ENCODE results near the gene ULBP2.
"Not testable (repeated sequence)": the region's sequence is repeated elsewhere in the genome, so short reads cannot be mapped to it uniquely, and the experiment has no call there.

The ULBP2 gene

GRCh38 chr6:149974825-149975224 lies 33.0 kb downstream of the ULBP2 start:
- DNase-seq, result no peak

GRCh38 chr6:149975400-149975799 lies 33.6 kb downstream of the ULBP2 start:
- DNase-seq, result no peak

GRCh38 chr6:149977221-149977620 lies 35.4 kb downstream of the ULBP2 start:
- no peak for DNase-seq

GRCh38 chr6:149978610-149979009 lies 36.8 kb downstream of the ULBP2 start:
- no peak for DNase-seq

GRCh38 chr6:149979293-149979692 lies 37.5 kb downstream of the ULBP2 start:
- no peak for DNase-seq

- DNase-seq, result no peak
Observed at GRCh38 chr6:149983145-149983544, 41.3 kb downstream of the ULBP2 start.

- DNase-seq, result no peak
Observed at GRCh38 chr6:149984773-149985172, 43.0 kb downstream of the ULBP2 start.

- DNase-seq, result no peak
Observed at GRCh38 chr6:149985481-149985937, 43.7 kb downstream of the ULBP2 start.

- no peak for DNase-seq
Observed at GRCh38 chr6:149987602-149988107, 45.8 kb downstream of the ULBP2 start.

GRCh38 chr6:149988550-149989346 lies 46.9 kb downstream of the ULBP2 start:
- DNase-seq, result no peak

GRCh38 chr6:149990212-149990660 lies 48.4 kb downstream of the ULBP2 start:
- no peak for DNase-seq

- DNase-seq, result no peak
Observed at GRCh38 chr6:149990661-149991471, 49.1 kb downstream of the ULBP2 start.

- DNase-seq, result not testable (repeated sequence)
Observed at GRCh38 chr6:149991472-149991795, 49.6 kb downstream of the ULBP2 start.

- DNase-seq, result no peak
Observed at GRCh38 chr6:149991838-149992237, 50.0 kb downstream of the ULBP2 start.

GRCh38 chr6:149995235-149995750 lies 53.5 kb downstream of the ULBP2 start:
- no peak for DNase-seq

- no peak for DNase-seq
Observed at GRCh38 chr6:149995971-149996370, 54.2 kb downstream of the ULBP2 start.
